K562 (cell line): ENCODE data around the gene LCA5L. TPM values are rescaled to one million over a fixed set of nuclear protein-coding genes. Genes with fewer than 3 reads are reported as not detected.

ENCODE experiments used
- ATAC-seq: fragments of 200-7000 bp; cut with Tn5 transposase; 3 replicates; pipeline ENCODE4 v1.9.1; 2020; ENCODE audit warnings: moderate library complexity
- BruUV-seq: library from RNA; stranded (reverse); fragments of 400-500 nt; replicated peaks from 2 replicates; lab custom pipeline; 2021; lab: Mats Ljungman, UMichigan
- CTCF ChIA-PET: fragments of 300-600 bp; formaldehyde crosslinking; extraction: SDS; loops from one replicate; lab custom pipeline; 2021; ENCODE audit warnings: low intra/inter-chr PET ratio; lab: Yijun Ruan, JAX
- POLR2A ChIA-PET: fragments of 300-600, 350-650 bp; sonication (Branson Sonifier 250); formaldehyde crosslinking; extraction: SDS; loops from one replicate; lab custom pipeline; 2021; ENCODE audit warnings: antibody characterized with exemption, inconsistent platforms; lab: Yijun Ruan, JAX
- DNase-seq, 4 experiments: peaks; one replicate each; pipeline versions ENCODE4 v3.0.0 to v3.0.0-alpha.2; 2011 to 2018; ENCODE audit warnings: low spot score in 3 of 4, mixed read lengths in 3 of 4; ENCODE audit errors: extremely low read depth in 1 of 4
- FAIRE-seq: peaks from 2 replicates; lab custom pipeline; 2011; peaks lifted over from hg19 to GRCh38; lab: Jason Lieb, UNC
- H2AFZ ChIP-seq: 2 replicates; pipeline ENCODE4 v1.6.0; 2011; ENCODE audit warnings: low read depth, low read length, control low read depth, inconsistent platforms
- H3K27ac ChIP-seq: fragments of 200-600 bp; 3 replicates; pipeline ENCODE4 v1.8.0; 2011; ENCODE audit warnings: low read depth, mild to moderate bottlenecking, control low read depth, inconsistent platforms, low read length, moderate library complexity, mixed read lengths; ENCODE audit errors: extremely low read depth
- H3K27me3 ChIP-seq, 2 experiments: fragments of 300-600 bp in 1 of 2; 2 replicates in 1 of 2; 3 replicates in 1 of 2; pipeline versions ENCODE4 v1.6.0 to v1.8.0; 2011; ENCODE audit warnings: inconsistent platforms in 2 of 2, low read length in 2 of 2, mild to moderate bottlenecking in 1 of 2, mixed read lengths in 1 of 2, moderate library complexity in 1 of 2; ENCODE audit not compliant: control insufficient read depth in 2 of 2, insufficient read depth in 2 of 2
- H3K36me3 ChIP-seq: fragments of 300-600 bp; 3 replicates; pipeline ENCODE4 v1.8.0; 2011; ENCODE audit warnings: mild to moderate bottlenecking, low read length, inconsistent platforms; ENCODE audit not compliant: control insufficient read depth, insufficient read depth
- H3K4me1 ChIP-seq, 2 experiments: fragments of 200-600 bp in 1 of 2; replicated peaks in 1 of 2; 2 replicates in 1 of 2; 3 replicates in 1 of 2; pipeline versions ENCODE4 v1.5.1 to v1.8.0; 2011; ENCODE audit warnings: inconsistent platforms in 2 of 2, low read length in 2 of 2, mild to moderate bottlenecking in 1 of 2, mixed read lengths in 1 of 2, moderate library complexity in 1 of 2; ENCODE audit not compliant: control insufficient read depth in 2 of 2, insufficient read depth in 2 of 2
- H3K4me2 ChIP-seq: 2 replicates; pipeline ENCODE4 v1.6.1; 2011; ENCODE audit warnings: low read length, control low read depth, inconsistent platforms, mixed read lengths; ENCODE audit not compliant: insufficient read depth
- H3K4me3 ChIP-seq: fragments of 200-600 bp; sonication (generic), shearing (Covaris generic); 2 replicates; pipeline ENCODE4 v1.5.1; 2016; ENCODE audit warnings: control low read depth, inconsistent platforms
- H3K79me2 ChIP-seq: fragments of 200-600 bp; 3 replicates; pipeline ENCODE4 v1.8.0; 2011; ENCODE audit warnings: low read length, inconsistent platforms; ENCODE audit not compliant: control insufficient read depth, insufficient read depth
- H3K9ac ChIP-seq, 2 experiments: 2 replicates each; pipeline versions ENCODE4 v1.6.0 to v1.6.1; 2011; ENCODE audit warnings: low read depth in 2 of 2, low read length in 2 of 2, control low read depth in 1 of 2, inconsistent platforms in 1 of 2, mild to moderate bottlenecking in 1 of 2, mixed read lengths in 1 of 2; ENCODE audit not compliant: insufficient read depth in 1 of 2
- H3K9me1 ChIP-seq: one replicate; pipeline ENCODE4 v1.6.0; 2011; ENCODE audit warnings: inconsistent platforms, mild to moderate bottlenecking, low read length, moderate library complexity; ENCODE audit not compliant: control insufficient read depth, insufficient read depth
- H3K9me3 ChIP-seq: replicated peaks from 2 replicates; pipeline ENCODE4 v1.5.1; 2011; ENCODE audit warnings: low read depth, low read length, inconsistent platforms; ENCODE audit not compliant: control insufficient read depth, insufficient read depth
- H4K20me1 ChIP-seq: replicated peaks from 2 replicates; pipeline ENCODE4 v1.6.1; 2011; ENCODE audit warnings: low read length, inconsistent platforms, mixed read lengths; ENCODE audit not compliant: control insufficient read depth, insufficient read depth
- CREBBP ChIP-seq: IDR thresholded peaks from one replicate; pipeline ENCODE4 v1.6.1; 2012; ENCODE audit warnings: low read depth, mild to moderate bottlenecking, control low read depth, inconsistent platforms, low read length
- CTCFL ChIP-seq: IDR thresholded peaks from 2 replicates; pipeline ENCODE4 v1.6.1; 2011; ENCODE audit warnings: borderline replicate concordance, low read depth, mild to moderate bottlenecking, moderate library complexity, low read length; ENCODE audit not compliant: insufficient read depth, poor library complexity, severe bottlenecking
- JUNB ChIP-seq: fragments of 450-650 bp; formaldehyde crosslinking; conservative IDR thresholded peaks from 2 replicates; pipeline ENCODE4 v1.4.0; 2020; ENCODE audit warnings: mild to moderate bottlenecking
- MTA1 ChIP-seq: fragments of 450-650 bp; IDR thresholded peaks from 2 replicates; pipeline ENCODE4 v1.6.1; 2017; ENCODE audit warnings: borderline replicate concordance
- MYNN ChIP-seq, 2 experiments: sonication (generic); formaldehyde crosslinking in 1 of 2; IDR thresholded peaks; 2 replicates each; pipeline versions ENCODE4 v1.5.0 to v1.6.1; 2016 to 2020; ENCODE audit warnings: antibody characterized with exemption in 1 of 2, missing genetic modification reagents in 1 of 2
- NR1H2 ChIP-seq: sonication (generic); formaldehyde crosslinking; IDR thresholded peaks from 2 replicates; pipeline ENCODE4 v1.4.0; 2020; ENCODE audit warnings: mild to moderate bottlenecking, missing genetic modification reagents
- WGBS: fragments of 100-300 bp; shearing (Covaris generic); methylation state at CpG from one replicate; pipeline ENCODE4 v1.1.6; 2016; ENCODE audit warnings: low coverage, mixed read lengths; ENCODE audit not compliant: insufficient coverage; ENCODE audit errors: missing lambda C conversion rate; 5-methylcytosine and 5-hydroxymethylcytosine counted together
- in situ Hi-C: fragments of 300-500 bp; cut with MboI; formaldehyde crosslinking; loops from 4 replicates; pipeline ENCODE4 v1.15.0; 2018; ENCODE audit warnings: inconsistent platforms, mixed read lengths
- intact Hi-C: fragments of 100-400 bp; cut with micrococcal nuclease; formaldehyde crosslinking; loops from 2 replicates; pipeline ENCODE4 v1.14.2; 2022
- polyA plus RNA-seq, 8 experiments: library from polyadenylated mRNA; depleted of rRNA in 4 of 8; stranded (reverse) in 5 of 8; unstranded in 3 of 8; fragments of >200 nt; fragmentation: Nextera tagmentation in 2 of 8; fragmentation: Illumina TruSeq in 1 of 8; extraction: Ambion mirVana in 2 of 8; extraction: Trizol in 1 of 8; gene quantifications; 2 replicates each; pipeline versions ENCODE4 v1.2.1 to v1.2.3, GENCODE V29; 2011 to 2014; ENCODE audit warnings: inconsistent platforms in 1 of 8, missing spikeins in 1 of 8
- total RNA-seq, 7 experiments: library from RNA; depleted of rRNA in 6 of 7; stranded (reverse); fragments of >200 nt in 6 of 7; fragmentation: Illumina TruSeq in 2 of 7; extraction: Trizol in 2 of 7; gene quantifications; 2 replicates each; pipeline versions ENCODE4 v1.2.1 to v1.2.3, GENCODE V29; 2011 to 2021; ENCODE audit warnings: low replicate concordance in 1 of 7

The LCA5L gene
- total and polyA plus RNA-seq, 9 of the 15 experiments (the other 6 are each of a cell fraction or from before 2014, with no cell fraction given), result 1.8 to 4.9 (median 3.8) TPM

- Histone ChIP-seq H3K9ac (no peak overlapping the region), H3K9me1 (no peaks in the 10 kb centered on the region), H4K20me1 (no peaks in the 10 kb centered on the region; the same call in 1 of the 2 replicates), H3K9me3 (no peaks in the 10 kb centered on the region), H3K4me1 (peaks cover 10 to 19% of the 10 kb centered on the region in 2 experiments)
- WGBS, result 89% methylated on average over 7 of the region's 7 CpGs
- POLR2A ChIA-PET, result interaction anchor here (1.3 kb wide), 1 partner anchor 19 kb away, joined by 4 read pairs; no protein-coding TSS in a partner anchor
- CTCF ChIA-PET, result no interaction called here
- intact Hi-C loops (no loop called here), in situ Hi-C loops (no loop called here)
- no TSS peak for BruUV-seq
- TF ChIP-seq JUNB (CRISPR knock-in tag) (no peak), CREBBP (no peak), MYNN (IDR thresholded peaks at IDR 0.05) (no peak), MYNN (CRISPR knock-in tag; IDR thresholded peaks at IDR 0.05) (no peak), MTA1 (no peak), NR1H2 (CRISPR knock-in tag) (no peak), CTCFL (no peak)
- TF ChIP-seq, all 486 proteins: peak for 0
- Histone ChIP-seq H3K4me3 (no peak overlapping the region), H3K4me2 (no peak overlapping the region), H2AFZ (no peak overlapping the region), H3K27ac (no peak overlapping the region), H3K27me3 (no peaks in the 10 kb centered on the region), H3K36me3 (peaks cover 60% of the 10 kb centered on the region), H3K79me2 (peaks cover 28% of the 10 kb centered on the region)
- DNase-seq (no peak), FAIRE-seq (no peak), ATAC-seq (no peak)
These were observed 52.6 kb downstream of the LCA5L start for GRCh38 chr21:39392981-39393380.
